Gastrocnemius medialis (tissue), 4 donors: ENCODE results near the gene SUSD1.

Experiments used
- POLR2A ChIP-seq, 2 donors: fragments of 450-650 bp; IDR thresholded peaks; one replicate each; pipeline ENCODE4 v1.6.1; 2017; ENCODE audit warnings: antibody characterized with exemption in 2 of 2, mild to moderate bottlenecking in 2 of 2, moderate library complexity in 2 of 2
- TF ChIP-seq, protein P1 (sequence below), 5 experiments: fragments of 450-650 bp in 3 of 5; fragments of 200-600 bp in 2 of 5; sonication (generic) in 2 of 5; IDR thresholded peaks in 4 of 5; conservative IDR thresholded peaks in 1 of 5; 1 replicate in 4 of 5; 2 replicates in 1 of 5; pipeline ENCODE4 v1.5.1; 2016 to 2019; ENCODE audit warnings: antibody characterized with exemption in 5 of 5, mild to moderate bottlenecking in 3 of 5, moderate library complexity in 3 of 5

DNA sequence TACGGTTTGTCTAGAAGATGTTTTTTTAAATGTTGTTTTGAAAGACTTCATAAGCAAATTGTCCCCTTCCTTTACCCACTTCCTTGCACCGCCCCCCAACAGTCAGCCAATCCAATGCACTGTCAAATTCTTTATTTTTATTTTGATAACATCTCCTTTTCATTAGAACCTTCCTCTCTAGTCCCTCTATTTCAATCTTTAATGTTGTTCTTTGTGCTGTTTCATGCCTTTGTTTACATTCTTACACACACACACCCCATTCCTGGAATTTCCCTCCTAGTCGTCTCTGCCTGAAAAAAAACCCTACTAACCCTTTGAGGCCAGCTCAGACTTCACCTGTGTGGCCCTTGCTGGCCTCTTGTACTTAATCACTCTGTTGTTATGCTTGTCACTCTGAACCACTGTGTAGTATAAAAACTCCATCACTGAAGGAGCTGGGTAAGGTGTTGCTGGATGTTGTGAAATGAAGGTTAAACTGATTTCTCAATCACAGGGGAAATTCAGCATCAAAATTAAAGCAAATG, 145.1 kb downstream of the SUSD1 start:
- TF ChIP-seq, protein P1, sequence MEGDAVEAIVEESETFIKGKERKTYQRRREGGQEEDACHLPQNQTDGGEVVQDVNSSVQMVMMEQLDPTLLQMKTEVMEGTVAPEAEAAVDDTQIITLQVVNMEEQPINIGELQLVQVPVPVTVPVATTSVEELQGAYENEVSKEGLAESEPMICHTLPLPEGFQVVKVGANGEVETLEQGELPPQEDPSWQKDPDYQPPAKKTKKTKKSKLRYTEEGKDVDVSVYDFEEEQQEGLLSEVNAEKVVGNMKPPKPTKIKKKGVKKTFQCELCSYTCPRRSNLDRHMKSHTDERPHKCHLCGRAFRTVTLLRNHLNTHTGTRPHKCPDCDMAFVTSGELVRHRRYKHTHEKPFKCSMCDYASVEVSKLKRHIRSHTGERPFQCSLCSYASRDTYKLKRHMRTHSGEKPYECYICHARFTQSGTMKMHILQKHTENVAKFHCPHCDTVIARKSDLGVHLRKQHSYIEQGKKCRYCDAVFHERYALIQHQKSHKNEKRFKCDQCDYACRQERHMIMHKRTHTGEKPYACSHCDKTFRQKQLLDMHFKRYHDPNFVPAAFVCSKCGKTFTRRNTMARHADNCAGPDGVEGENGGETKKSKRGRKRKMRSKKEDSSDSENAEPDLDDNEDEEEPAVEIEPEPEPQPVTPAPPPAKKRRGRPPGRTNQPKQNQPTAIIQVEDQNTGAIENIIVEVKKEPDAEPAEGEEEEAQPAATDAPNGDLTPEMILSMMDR (IDR thresholded peaks at IDR 0.05 in 4 of 5, conservative IDR thresholded peaks at IDR 0.05 in 1 of 5): no peak
- no peak for TF ChIP-seq POLR2A (IDR thresholded peaks at IDR 0.05)
